HG02885 (cell line): ENCODE results near the gene SOCS3.
"Not testable (repeated sequence)": the region's sequence is repeated elsewhere in the genome, so short reads cannot be mapped to it uniquely, and the experiment has no call there.

Experiments
- ATAC-seq: cut with Tn5 transposase; IDR thresholded peaks from one replicate; pipeline ENCODE4 v1.9.1; 2021; ENCODE audit warnings: mild to moderate bottlenecking; ENCODE audit not compliant: unreplicated experiment, poor library complexity

The SOCS3 gene

DNA sequence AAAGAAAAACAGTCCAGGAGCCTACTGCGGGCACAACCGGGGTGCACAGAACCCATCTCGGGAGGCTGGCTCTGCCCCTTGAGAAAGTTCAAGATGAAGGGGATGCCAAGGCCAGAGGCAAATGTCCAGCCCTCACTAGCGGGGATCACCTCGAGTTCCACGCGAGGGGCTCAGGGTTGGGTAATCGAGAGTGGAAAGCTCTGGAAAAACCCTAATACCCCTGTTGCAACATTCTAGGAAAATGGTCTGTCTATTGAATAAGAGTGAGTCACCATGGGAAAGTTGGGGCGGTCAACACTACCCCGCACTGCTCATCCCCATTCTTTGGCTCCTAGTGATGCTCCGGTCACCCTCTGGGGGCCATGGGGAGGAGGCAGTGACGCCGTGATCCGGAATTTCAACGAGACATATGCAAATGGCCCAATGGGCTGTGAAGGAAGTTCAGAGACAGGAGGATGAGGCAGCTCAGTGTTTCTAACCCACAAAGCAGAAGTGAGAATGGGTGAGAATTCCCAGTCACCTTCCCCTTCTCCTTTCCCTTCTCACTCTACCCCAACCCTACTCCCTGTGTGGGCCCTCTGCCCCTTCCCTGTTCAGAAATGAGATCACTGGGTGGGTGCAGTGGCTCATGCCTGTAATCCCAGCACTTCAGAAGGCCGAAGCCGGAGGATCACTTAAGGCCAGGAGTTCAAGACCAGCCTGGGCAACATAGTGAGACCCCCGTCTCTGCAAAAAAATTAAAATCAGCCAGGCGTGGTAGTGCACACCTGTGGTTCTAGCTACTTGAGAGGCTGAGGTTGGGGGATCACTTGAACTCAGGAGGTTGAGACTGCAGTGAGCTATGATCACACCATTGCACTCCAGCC lies 22.4 kb downstream of the SOCS3 start:
- ATAC-seq: no peak

- ATAC-seq: no peak
Observed at GRCh38 chr17:78335209-78335608, 24.7 kb downstream of the SOCS3 start.

DNA sequence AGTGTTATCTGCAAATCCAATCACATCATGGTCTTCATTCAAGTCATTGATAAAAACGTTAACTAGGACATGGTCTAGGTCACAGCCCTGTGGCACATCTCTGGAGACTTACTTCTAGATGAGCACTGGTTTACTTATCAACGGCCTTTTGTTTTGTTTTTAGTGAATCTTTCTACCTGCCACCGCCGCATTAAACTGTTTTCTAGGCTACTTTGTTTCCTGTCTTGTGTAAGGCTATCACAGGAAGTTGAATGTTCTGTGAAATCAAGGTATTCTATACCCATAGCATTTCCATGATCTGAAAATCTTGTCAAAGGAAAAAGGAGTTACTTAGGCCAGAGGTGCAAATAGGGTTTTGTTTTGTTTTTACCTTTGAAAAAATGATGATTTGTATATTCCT lies 26.9 kb downstream of the SOCS3 start:
- ATAC-seq: no peak

- ATAC-seq: not testable (repeated sequence)
Observed at GRCh38 chr17:78331355-78331754, 28.5 kb downstream of the SOCS3 start.

- no peak for ATAC-seq
Observed at GRCh38 chr17:78330570-78331224, 29.2 kb downstream of the SOCS3 start.

DNA sequence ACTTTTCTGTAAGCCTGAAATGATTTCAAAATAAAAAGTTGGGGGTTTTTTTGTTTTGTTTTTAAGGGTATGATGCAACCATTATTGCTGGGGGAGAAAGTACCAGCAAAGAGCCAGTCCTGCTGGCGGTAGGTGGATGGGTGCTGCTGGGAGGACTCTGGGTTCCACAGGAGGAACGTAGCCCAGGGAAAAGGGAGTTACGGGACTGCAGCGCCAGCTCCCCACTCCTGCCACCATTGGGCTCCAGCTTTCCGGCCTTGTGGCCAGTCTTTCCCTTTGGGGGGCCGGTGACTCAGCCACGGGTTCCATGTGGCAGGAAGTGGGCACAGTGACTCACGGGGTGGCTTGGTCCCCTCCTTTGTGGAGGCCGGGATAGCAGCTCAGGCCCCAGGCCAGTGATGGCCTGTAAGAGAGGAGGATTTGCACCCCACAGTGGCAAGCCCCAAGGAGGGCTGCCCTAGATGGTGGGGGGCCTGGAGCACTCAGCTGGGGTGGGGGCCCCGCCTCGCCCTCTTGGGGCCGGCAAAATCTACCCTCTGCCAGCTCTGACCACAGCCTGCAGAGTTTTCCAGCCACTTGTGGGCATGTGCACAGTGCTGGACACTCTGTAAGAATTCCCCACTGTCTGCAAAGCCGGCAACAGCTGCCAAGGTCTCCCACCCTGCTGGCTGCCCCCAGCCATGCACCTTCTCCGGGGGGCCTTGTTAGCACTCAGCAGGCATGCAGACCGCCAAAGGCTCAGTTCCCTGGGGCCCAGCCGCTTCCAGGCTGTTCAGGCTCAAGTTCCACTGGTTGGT lies 30.4 kb downstream of the SOCS3 start:
- ATAC-seq: no peak

DNA sequence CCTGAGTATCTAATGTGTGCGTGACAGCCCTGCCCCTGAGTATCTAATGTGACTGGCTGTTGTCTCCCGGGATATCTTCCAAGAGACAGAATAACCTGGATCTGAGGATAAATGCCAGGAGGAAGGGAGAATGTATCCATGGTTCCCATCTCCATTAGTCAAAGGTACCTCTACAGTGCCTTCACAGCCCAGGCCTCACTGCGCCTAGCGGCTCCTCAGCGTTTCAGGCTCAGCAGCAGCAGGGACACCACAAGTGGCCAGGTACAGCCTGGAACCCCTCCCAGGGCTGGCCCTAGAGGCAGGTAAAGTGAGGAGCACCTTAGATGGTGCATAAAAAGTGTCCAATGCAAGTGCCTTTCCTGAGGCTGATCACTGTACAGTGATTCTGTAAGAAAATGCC lies 32.0 kb downstream of the SOCS3 start:
- no peak for ATAC-seq

- no peak for ATAC-seq
Observed at GRCh38 chr17:78325076-78325687, 34.7 kb downstream of the SOCS3 start.

DNA sequence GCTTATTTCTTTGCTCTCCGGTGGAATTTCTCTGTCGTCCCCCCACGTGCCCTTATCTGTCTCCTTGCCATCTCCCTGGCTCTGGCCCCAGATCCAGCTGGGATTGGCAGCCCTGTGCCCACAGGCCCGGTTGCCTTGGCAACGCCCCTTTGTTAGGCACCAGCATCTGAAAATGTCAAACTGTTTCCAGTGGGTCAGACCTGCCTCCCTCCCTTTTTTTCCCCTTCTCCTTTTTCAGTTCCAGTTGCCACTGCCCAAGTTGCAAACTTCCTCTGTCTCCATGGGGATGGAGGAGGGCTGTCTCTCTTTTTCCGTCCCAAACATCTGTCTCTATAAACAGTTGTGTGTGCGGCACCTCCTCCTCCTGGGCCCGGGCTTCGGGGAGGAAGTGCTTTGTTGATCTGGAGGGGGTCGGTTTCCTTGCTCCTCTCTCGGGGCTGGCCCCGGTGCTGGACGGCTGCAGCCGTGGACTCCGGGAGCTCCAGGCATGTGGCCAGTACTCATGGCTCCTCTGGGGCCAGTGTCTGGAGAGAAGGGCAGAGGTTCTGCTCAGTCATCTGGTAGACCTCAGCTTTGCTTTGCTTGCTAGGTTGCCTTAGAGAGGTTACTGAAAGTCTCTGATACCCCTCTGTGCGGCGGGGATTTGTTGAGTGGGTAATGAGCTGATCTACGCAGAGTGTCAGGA lies 35.3 kb downstream of the SOCS3 start:
- ATAC-seq: no peak

DNA sequence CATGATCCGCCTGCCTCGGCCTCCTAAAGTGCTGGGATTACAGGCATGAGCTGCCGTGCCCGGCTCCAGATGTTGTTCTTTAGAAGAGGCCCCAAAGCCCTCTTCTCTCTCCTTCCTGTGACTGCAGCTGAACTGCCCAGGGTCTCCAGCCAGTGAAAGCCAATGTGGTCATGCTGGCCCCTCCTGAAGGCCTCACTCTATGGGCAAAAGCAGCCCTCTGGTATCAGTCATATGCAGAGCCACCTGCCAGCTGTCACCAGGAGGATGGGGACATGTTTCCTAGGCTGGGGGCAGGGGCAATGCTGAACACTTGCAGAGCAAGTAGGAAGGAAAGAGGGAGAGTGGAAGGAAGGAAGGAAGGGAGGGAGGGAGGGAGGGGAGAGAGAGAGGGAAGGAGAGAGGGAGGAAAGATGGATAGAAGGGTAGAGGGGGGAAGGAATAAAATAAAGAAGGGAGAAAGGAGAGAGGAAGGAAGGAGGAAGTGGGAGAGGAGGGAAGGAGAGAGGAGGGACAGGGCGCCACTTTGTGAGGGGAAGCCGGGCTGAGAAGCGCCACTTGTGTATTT lies 36.0 kb downstream of the SOCS3 start:
- no peak for ATAC-seq

- no peak for ATAC-seq
Observed at GRCh38 chr17:78322858-78323455, 36.9 kb downstream of the SOCS3 start.

- no peak for ATAC-seq
Observed at GRCh38 chr17:78322327-78322857, 37.5 kb downstream of the SOCS3 start.

GRCh38 chr17:78318843-78319242 lies 41.0 kb downstream of the SOCS3 start:
- ATAC-seq: no peak

- no peak for ATAC-seq
Observed at GRCh38 chr17:78318407-78318806, 41.5 kb downstream of the SOCS3 start.

GRCh38 chr17:78317794-78318400 lies 42.0 kb downstream of the SOCS3 start:
- ATAC-seq: no peak

GRCh38 chr17:78316867-78317789 lies 42.7 kb downstream of the SOCS3 start:
- ATAC-seq: no peak

DNA sequence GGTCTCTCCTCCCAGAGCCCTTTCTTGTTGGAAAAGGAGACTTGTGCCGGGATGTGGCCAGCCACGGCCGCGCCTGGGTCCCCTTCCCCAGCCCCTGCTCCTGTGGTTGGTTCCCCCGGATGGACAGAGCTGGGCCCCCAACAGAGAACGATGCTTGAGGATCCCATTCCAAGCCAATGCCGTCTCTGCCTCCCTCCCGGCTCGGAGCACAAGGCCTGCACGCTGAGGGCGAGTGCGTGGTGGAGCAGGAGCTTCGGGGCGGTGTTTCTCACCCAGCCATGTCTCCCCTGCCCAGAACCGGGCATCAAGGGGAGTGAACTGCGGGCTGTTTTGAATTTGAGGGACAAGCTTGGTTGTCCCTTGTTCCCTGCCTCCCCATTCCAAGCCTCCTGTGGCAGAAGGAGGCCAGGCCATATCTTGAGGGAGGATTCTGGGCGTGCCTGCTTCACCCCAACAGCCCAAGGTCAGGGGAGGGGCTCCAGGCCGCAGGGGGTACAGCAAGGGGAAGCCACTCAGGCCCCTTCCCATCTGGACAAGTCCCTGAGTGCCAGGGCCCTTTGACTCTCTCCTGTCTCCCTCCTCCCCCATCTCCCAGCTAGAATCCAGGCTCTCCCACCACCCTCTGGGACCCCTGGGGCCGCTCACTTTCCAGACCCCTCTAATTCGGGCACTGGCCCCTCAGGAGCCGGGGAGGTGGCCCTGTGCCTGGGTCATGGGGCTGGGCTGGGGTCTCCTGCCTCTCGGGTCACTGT lies 43.6 kb downstream of the SOCS3 start:
- no peak for ATAC-seq
